HG03135 (cell line): ENCODE results near the gene ZNF750.

ENCODE experiments used
- ATAC-seq: cut with Tn5 transposase; IDR thresholded peaks from one replicate; pipeline ENCODE4 v1.9.1; 2021; ENCODE audit warnings: mild to moderate bottlenecking, moderate library complexity; ENCODE audit not compliant: unreplicated experiment

Gene ZNF750

DNA sequence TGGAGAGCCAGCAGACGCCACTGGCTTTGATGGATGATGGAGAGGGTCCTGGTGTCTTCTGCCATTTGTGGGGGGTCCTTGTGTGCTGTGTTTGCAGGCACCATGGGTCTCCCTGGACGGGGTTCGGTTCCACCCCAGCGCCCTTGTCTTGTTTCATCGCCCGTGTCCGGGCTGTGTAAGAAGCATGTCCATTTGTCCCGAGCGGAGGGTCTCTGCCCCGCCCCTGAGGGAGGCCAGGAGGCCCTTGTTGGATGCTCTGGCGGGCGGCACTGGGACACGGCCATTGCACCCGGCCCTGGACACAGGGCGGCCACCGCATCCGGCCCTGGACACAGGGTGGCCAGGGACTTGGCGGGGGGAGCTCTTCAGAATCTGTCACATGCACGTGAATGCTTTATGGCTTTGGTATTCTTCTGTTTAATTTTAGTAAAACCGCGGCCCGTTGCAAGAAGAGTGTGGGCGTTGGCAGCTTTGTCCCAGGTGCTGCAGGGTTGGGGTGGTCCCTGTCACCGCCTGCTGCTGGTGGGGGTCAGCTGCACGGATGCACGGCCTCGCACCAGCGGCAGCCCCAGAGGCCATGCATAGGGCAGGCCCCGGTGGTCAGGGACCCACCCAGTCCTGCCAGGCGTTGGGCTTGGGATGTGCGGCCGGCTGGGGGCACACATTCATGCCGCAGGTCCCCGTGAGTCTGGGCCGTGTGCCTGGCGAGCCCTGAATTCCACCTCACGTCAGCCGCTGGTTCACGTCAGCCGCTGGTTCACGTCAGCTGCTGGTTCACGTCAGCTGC, 21.0 kb upstream of the ZNF750 start:
- no peak for ATAC-seq

- ATAC-seq: no peak
These were observed 19.9 kb upstream of the ZNF750 start for GRCh38 chr17:82859431-82860403.

GRCh38 chr17:82858376-82859126, 18.7 kb upstream of the ZNF750 start:
- no peak for ATAC-seq

DNA sequence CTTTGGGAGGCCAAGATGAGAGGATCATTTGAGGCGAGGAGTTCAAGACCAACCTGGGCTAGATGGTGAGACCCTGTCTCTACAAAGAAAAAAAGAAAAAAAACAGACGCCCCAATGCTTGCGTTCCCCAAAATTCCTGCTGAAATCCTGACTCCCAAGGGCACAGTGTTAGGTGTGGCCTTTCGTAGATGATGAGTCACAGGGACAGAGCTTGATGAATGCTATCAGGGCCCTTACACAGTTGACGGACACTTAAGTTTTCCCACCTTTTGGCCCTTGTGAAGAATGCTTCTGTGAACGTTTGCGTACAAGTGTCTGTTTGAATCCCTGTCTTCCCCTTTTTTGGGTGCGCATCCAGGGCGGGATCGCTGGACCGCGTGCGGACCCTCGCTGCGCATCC, 16.5 kb upstream of the ZNF750 start:
- ATAC-seq: no peak

GRCh38 chr17:82854226-82854625, 14.4 kb upstream of the ZNF750 start:
- no peak for ATAC-seq

GRCh38 chr17:82851381-82851780, 11.6 kb upstream of the ZNF750 start:
- no peak for ATAC-seq

- no peak for ATAC-seq
These were observed 9.5 kb upstream of the ZNF750 start for GRCh38 chr17:82849076-82849945.

DNA sequence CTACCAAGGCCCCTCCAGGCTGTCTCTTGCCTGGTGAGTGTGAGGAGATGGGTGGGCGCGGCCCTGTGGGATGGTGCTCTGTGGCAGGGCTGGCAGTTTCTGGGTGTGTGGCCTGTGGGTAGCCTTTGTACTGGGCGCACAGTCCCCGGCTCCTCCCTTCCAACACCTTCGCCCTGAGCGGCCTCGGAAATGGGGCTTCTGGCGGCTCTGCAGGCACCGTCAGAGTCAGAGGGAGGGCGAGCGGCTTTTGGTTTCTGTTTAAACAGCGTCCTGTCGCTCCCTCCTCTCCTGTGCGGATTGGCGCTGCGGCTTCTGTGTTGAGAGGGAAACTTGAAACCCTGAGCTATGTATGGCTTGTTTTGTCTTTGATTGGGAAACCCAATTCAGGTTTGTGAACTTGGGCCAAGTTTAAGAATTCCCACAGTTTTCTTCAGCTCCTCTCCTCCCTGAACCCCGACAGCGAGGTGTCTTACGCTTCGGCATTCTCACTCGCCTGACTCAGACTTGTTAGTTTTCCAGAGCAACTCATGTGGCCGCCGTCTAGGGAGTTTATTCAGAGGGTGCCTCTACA, 8.3 kb upstream of the ZNF750 start:
- no peak for ATAC-seq

DNA sequence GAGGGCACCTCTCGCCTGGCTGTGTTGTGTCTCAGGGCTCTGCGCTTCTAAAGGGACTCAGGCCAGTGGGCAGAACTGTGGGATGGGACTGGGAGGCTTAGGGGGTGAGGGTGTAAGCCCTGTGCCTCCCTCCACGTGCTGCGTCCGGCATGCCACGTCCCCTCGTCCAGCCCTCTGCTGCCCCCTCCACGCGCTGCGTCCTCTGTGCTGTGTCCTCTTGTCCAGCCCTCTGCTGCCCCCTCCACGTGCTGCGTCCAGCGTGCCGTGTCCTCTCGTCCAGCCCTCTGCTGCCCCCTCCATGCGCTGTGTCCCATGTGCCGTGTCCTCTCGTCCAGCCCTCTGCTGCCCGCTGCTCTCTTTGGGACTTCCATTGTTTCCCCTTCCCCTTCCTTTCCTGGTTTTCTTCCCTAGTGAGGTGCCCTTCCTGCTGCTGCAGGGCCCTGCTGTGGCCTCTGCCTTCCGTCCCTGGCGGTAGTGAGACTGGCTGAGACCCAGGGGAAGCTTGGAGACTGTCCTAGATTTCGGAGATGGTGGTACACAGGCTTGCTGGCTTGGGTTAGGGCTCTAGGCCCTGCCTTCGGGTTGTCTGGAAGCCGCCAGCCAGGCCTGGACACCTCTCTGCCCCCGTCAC, 6.4 kb upstream of the ZNF750 start:
- no peak for ATAC-seq

DNA sequence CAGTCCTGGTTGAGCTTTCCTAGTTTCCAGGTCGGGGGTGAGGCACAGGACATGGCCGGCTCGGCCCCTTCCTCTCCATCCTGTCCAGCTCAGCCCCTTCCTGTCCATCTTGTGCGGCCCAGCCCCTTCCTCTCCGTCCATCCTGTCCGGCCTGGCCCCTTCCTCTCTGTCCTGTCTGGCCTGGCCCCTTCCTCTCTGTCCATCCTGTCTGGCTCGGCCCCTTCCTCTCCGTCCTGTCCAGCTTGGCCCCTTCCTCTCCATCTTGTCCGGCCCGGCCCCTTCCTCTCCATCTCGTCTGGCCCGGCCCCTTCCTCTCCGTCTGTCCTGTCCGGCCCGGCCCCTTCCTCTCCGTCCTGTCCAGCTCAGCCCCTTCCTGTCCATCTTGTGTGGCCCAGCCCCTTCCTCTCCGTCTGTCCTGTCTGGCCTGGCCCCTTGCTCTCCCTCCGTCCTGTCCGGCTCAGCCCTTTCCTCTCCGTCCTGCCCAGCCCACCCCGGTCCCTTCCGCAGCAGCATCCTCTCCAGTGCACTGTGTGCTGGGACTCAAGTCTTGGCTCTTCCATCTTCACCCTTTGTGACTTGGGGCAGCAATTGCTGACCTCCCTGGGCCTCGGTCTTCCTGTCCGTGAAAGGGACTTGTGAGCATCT, 5.5 kb upstream of the ZNF750 start:
- no peak for ATAC-seq

GRCh38 chr17:82844796-82845162, 5.0 kb upstream of the ZNF750 start:
- no peak for ATAC-seq

GRCh38 chr17:82843904-82844680, 4.3 kb upstream of the ZNF750 start:
- no peak for ATAC-seq

GRCh38 chr17:82841921-82842596, 2.2 kb upstream of the ZNF750 start:
- no peak for ATAC-seq

DNA sequence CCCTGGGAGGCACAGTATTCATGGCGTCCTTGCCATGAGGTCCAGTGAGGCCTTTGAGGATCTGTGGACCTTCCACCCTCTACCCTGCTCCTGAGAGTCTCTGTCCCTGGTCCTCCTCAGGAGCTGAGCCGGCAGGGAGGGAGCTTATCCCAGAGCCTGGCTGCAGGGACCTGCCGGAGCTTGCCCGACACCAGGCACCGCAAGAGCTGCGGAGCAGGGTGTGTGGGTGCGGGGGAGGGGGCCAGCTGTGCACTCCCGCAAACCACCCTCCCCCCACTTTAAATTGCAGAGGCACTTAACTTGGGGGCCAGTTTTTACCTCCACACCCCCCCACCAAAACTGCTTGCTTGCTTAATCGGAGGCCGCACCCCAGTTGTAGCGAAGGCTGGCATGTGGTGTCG, 609 bp upstream of the ZNF750 start:
- ATAC-seq: no peak

DNA sequence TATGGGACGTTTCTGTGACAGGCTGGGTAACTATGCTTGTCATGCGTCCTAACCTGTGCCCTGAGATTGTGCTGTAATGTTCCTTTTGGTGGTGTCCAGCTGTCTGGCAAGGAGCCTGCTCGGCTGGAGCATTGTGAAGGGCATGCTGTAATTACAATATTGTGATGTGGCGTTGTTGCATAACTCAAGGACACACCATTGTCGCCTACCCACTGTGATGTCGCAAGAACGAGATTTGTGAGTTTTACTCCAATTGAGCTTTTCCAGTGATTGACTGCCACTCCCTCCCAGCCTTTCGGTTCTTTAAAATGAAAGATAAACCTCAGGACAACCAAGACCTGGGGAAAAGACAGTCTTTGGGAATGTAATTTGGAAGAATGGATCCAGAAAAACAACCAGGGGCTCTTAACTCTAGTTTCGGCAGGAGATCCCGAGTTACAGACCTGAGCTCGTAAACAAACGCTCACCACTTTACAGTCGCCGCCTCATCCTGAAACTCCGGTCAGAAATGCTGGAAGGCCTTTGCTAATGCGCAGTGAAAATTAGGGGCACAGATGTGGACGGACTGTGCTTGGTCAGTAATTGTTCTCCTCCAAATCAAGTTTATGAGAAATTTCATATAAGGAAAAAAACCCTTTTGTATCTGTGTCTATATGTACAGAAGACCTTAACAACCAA, 1.3 kb downstream of the ZNF750 start:
- no peak for ATAC-seq

DNA sequence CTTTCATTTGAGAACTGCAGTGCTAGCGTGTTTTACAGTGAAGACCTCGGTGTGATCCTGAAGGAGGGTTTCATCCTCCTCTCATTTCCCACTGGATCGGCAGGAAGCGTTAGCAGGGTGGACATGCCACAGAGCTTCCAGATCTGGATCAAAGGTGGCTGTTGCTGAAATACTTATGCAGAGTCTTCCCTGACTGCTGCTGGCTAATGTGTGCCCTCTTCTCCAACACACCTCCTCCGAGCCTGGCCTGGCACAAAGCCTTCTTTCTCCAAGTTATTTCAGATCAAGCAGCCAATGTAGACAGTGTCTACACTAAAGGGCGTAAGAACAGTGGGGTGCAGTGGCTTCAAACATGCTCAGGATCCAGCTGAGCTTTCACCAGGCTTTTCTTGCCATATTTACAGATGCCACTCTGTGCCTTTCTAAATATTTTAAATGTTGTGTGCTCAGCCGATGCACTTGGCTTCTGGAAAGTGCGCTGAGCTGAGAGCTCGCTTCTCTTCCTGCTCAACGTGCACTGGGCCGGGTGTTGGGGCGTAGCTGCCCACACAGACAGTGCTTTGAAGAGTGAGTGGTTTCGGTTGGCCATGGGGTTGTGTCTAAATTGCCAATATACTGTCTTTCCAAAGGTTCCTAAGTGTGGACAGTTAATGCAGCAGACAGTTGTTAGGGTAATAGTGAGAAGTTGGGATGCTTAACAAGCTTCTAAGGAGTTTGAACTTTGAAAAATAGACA, 2.1 kb downstream of the ZNF750 start:
- no peak for ATAC-seq
